GM19395 (cell line): ENCODE data around the gene LSMEM2.
A peak's percentile ranks its signal among the peaks of the same experiment; 100 is the strongest.
"Not testable (repeated sequence)": the region's sequence is repeated elsewhere in the genome, so short reads cannot be mapped to it uniquely, and the experiment has no call there.

ENCODE experiments used
- ATAC-seq: cut with Tn5 transposase; IDR thresholded peaks from one replicate; pipeline ENCODE4 v1.9.1; 2021; ENCODE audit warnings: mild to moderate bottlenecking, moderate library complexity; ENCODE audit not compliant: unreplicated experiment

The LSMEM2 gene

GRCh38 chr3:50245831-50246516 is 32.9 kb upstream of the LSMEM2 start:
- ATAC-seq = peak; percentile 68

DNA sequence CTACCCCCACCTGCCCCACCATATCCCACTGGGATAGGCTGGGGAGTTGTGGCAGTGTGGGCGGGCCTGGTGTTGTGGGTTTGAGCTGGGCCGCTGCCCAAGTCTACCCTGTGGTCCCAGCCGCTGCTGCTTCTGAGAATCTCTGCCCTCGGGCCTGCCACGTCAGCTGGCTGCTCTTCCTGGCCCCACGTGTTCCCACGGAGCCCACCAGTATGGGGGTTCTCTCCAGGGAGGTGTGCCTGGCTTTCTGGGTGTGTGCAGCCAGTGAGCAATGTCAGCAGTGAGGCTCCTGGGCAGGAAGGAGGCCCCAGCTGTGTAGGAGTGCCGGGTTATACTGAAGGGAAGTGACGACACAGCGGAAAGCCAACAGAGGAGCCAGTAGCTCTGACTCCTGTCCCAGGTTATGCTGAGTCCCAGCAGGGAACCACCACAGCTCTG is 32.4 kb upstream of the LSMEM2 start:
- ATAC-seq = peak; percentile 45

- ATAC-seq = no peak
Observed at GRCh38 chr3:50248387-50248786, 30.5 kb upstream of the LSMEM2 start.

GRCh38 chr3:50249457-50249856 is 29.4 kb upstream of the LSMEM2 start:
- no peak for ATAC-seq

GRCh38 chr3:50250514-50250913 is 28.4 kb upstream of the LSMEM2 start:
- ATAC-seq = no peak

GRCh38 chr3:50251220-50251619 is 27.7 kb upstream of the LSMEM2 start:
- no peak for ATAC-seq

GRCh38 chr3:50254577-50255250 is 24.2 kb upstream of the LSMEM2 start:
- no peak for ATAC-seq

DNA sequence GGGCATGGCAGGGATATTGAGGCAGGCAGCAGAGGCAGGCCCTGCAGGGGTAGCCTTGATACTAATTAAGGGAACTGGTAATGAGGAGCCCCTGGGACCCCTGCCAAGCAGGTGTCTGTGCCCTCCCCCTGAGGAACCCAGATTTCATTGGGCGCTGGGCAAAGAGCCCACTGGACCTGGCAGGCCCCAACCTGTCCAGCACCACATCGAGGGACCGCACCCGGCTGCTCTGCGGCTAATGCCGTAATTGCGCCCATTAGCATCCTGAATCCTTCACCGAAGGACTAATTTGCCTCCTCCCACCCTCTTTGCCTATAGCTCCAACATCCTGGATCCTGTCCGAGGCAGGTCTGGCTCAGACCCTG is 23.7 kb upstream of the LSMEM2 start:
- ATAC-seq = no peak

DNA sequence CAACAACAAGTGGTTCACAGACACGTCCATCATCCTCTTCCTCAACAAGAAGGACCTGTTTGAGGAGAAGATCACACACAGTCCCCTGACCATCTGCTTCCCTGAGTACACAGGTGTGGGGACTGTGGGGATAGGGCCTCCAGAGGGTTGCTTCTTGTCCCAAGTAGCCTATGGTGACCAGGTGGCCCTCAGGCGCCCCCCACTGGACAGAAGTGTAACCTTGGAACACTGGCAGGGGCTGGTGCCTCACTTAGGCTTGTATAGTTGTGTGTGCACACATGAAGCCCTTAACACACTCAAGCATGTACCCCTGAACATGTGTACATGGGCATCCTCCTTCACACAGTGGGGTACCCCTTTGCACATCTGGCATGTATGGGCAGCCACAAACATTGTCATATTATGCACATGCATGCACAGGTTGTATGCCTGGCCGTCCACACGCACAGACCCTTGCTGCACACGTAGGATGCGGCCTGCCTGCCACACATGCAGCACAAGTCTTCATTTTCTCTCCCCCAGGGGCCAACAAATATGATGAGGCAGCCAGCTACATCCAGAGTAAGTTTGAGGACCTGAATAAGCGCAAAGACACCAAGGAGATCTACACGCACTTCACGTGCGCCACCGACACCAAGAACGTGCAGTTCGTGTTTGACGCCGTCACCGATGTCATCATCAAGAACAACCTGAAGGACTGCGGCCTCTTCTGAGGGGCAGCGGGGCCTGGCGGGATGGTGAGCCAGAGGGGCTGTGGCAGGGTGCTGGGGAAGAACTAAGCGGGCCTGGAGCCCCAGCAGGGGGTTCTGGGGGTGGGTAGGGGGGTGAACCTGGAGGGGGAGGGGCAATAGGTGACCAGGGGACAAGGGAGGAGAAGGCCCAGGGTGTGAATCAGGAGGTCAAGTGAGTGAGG is 21.7 kb upstream of the LSMEM2 start:
- ATAC-seq = no peak

DNA sequence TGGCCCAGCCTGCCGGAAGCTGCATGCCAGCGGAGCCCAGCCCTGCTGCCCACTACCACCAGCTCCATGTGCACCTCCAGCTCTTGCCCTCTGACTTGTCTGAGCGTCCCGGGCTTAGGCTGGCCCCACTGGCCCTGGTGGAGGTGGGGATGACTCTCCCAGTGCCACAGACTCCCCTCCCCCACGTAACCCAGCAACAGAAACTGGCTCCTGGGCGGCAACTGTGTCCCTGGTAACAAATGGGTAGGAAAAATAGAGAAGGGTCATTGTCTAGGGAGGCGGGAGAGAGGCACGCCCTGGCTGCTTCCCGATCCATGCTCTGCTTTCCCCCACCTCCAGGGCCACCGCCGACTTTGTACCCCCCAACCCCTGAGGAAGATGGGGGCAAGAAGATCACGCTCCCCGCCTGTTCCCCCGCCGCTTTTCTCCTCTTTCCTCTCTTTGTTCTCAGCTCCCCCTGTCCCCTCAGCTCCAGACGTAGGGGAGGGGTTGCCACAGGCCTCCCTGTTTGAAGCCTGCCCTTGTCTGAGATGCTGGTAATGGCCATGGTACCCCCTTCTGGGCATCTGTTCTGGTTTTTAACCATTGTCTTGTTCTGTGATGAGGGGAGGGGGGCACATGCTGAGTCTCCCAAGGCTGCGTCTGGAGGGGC is 20.7 kb upstream of the LSMEM2 start:
- ATAC-seq = no peak

GRCh38 chr3:50258979-50259378 is 19.9 kb upstream of the LSMEM2 start:
- no peak for ATAC-seq

GRCh38 chr3:50259432-50260026 is 19.4 kb upstream of the LSMEM2 start:
- ATAC-seq = peak; percentile 34

DNA sequence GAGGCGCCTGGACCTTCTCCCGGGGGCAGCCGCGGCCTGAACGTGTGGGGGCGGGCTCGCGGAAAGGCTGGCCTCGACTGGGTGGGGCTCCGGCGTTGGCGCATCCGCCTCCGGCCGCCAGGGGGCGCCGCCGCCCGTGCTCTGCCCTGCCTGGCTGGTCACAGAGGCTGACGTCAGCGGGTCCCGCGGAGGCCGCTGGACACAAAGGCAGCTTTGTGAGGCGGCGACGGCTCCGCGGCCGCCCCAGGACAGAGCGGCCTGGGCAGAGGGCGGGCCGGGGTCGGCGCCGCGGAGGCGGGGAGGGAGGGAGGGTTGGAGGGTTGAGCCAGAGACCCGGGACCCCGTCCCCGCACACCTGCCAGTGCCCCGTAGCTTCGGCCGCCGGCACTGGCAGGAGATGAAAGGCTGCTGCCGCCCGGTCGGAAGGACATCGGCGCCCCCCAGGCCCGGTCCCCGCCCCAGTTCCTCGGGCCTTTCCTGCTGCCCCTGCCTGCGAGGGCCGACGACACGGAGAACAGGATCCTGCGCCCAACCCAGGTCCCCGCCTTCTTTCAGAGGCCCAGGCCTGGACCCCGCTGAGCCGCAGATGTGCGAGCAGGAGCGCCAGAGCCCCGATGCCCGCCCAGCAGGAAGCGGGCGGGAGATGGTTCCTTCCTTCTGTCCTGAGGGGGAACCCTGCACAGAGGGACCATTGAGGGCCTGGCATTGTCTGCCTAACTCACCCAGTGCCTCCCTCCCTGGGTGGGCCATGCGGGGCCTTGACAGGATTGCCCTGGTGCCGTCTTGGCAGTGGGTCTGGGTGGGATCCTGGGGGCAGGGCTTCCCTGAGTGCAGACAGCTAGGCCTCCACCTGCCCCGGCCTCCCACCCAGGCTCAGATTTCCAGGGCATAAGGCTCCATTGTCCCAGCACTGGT is 18.6 kb upstream of the LSMEM2 start:
- ATAC-seq = peak; percentile 82

GRCh38 chr3:50260942-50261441 is 17.9 kb upstream of the LSMEM2 start:
- no peak for ATAC-seq

GRCh38 chr3:50261505-50261904 is 17.4 kb upstream of the LSMEM2 start:
- ATAC-seq = no peak

DNA sequence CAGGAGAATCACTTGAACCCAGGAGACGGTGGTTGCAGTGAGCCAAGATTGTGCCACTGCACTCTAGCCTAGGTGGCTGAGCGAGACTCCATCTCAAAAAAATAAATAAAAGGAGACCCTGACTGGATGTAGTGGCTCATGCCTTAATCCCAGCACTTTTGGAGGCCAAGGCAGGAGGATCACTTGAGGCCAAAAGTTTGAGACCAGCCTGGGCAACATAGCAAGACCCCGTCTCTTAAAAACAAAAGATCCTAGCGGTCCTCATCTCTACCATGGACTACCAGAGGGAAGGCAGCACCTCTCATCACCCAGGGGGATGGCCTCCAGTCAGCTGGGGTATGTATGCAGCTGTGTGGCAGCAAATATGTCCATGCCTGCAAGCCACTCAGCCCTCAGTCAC is 16.7 kb upstream of the LSMEM2 start:
- ATAC-seq = not testable (repeated sequence)

DNA sequence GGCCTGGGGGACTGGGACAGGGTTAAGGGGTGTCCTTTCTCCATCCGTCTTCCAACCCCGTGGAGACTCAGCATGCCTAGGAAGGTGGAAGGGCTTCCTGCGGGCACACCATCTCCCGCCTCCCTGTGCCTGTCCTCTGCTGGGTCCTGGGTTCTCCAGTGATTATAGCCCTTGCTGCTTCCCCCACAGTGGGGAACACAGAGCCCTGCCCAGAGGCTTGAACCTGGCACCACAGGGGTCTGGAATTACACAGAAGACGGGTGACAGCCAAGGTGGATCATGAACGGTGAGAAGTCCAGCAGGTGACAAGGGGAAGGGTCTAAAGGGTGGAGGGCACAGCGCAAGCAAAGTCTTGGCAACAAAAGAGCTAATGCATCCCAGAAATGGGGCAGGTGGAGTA is 16.1 kb upstream of the LSMEM2 start:
- ATAC-seq = no peak

GRCh38 chr3:50263478-50264382 is 15.2 kb upstream of the LSMEM2 start:
- ATAC-seq = no peak
